HG03039 (cell line): ENCODE measurements around the gene BRINP1.

Experiments
- ATAC-seq: cut with Tn5 transposase; IDR thresholded peaks from one replicate; pipeline ENCODE4 v1.9.1; 2021; ENCODE audit warnings: mild to moderate bottlenecking, moderate library complexity; ENCODE audit not compliant: unreplicated experiment

The BRINP1 gene

DNA sequence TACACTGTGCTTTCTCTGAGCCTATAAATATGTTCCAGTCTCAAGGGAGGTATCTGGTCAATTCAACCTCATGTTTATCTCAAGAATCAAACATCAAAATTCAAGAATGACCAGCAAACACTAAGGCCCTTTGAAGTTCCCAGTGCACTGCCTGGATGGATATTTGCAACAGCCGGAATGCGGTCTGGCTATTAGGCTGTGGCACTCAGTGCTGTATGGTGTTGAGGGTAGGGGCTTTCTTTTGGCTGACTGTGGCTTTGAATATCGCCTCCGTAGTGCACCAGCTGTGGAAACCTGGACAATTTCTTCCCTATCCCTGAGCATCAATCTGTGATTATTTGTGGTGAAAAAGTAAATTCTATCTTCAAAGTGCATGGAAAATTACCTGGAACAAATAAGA lies 220.4 kb downstream of the BRINP1 start:
- ATAC-seq, result no peak

DNA sequence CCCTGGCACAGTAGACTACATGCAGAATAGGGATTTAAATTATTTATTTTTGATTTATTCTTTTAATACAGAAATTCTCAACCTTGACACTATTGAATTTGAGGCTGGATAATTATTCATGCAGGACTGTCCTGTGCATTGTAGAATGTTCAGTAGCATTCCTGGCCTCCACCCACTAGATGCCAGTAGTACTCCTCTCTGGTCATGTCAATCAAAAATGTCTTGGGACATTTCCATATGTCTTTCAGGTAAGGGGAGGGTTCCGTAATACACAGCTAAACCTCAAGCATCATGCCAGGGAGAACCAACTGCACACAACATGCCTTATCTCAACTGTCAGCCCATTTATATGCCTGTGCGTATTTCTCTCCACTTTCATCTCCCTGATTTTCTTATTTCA lies 231.8 kb downstream of the BRINP1 start:
- no peak for ATAC-seq

DNA sequence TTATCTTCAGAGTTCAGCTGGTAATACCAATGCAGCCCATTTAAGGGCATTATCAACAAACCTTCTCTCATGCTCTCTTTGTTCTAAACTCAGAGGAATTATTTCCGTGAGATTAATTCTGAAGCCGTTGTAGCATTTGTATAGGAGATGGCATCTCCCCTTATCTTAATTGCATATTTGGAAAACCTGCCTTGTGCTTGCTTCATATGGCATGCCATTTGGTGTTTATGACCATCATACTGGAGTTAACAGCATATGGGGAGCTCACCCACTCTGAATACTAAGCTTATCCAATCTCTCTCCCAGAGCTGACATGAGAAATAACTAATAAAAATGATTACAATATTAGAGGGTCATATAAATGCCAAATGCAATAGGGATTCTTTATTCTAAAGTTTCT lies 243.2 kb downstream of the BRINP1 start:
- no peak for ATAC-seq

DNA sequence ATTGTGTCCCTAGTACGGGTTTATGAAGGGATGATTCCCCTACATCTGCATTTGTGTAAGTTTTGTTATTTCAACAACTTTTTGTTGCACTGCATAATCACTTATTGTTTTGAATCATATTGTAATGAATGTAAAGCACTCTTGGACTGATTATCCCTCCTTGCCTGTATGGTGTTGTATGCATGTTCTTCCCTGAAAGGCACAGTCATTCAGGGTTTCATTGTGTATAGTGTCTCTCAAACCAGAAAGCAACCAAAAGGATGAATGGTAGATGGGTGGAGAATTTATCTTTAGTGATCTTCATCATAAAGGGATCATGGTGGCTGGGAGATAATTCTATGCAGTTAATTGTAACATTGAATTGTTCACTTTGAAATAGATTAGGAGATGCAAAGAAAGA lies 247.3 kb downstream of the BRINP1 start:
- no peak for ATAC-seq

DNA sequence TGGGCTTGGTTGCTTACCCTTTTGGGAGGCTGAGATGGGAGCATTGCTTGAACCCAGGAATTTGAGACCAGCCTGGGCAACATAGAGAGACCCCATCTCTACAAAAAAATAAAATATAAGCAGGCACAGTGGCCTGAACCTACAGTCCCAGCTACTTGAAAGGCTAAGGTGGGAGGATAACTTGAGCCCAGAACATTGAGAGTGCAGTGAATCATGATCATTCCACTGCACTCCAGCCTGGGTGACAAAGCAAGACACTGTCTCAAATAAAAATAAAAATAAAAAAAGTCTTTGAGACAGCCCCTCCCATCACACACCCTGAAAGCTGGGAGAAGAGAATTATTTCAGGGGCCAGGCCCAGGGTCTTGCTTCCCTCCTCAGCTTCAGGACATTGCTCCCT lies 251.8 kb downstream of the BRINP1 start:
- no peak for ATAC-seq
